Epithelial cell of proximal tubule (primary cell): ENCODE results near the gene CHCHD4. TPM values are rescaled to one million over a fixed set of nuclear protein-coding genes. Genes with fewer than 3 reads are reported as not detected.
"Not testable (repeated sequence)": the region's sequence is repeated elsewhere in the genome, so short reads cannot be mapped to it uniquely, and the experiment has no call there.

ENCODE experiments used
- DNase-seq: peaks from one replicate; pipeline ENCODE4 v3.0.0-alpha.2; 2011; ENCODE audit warnings: low read depth
- H3K4me3 ChIP-seq: 2 replicates; pipeline ENCODE4 v1.5.1; 2011; ENCODE audit warnings: low read depth, mild to moderate bottlenecking, low read length
- total RNA-seq: library from RNA; depleted of rRNA; stranded (reverse); fragments of >200 nt; gene quantifications from 2 replicates; pipeline ENCODE4 v1.2.3, GENCODE V29; 2015
- TF ChIP-seq, protein P1 (sequence below): conservative IDR thresholded peaks from 2 replicates; pipeline ENCODE4 v1.5.1; 2012; ENCODE audit warnings: low read depth, mild to moderate bottlenecking, low read length

CHCHD4 gene
- total RNA-seq, 1 donor from 2014 or later, result 16.5 TPM

DNA sequence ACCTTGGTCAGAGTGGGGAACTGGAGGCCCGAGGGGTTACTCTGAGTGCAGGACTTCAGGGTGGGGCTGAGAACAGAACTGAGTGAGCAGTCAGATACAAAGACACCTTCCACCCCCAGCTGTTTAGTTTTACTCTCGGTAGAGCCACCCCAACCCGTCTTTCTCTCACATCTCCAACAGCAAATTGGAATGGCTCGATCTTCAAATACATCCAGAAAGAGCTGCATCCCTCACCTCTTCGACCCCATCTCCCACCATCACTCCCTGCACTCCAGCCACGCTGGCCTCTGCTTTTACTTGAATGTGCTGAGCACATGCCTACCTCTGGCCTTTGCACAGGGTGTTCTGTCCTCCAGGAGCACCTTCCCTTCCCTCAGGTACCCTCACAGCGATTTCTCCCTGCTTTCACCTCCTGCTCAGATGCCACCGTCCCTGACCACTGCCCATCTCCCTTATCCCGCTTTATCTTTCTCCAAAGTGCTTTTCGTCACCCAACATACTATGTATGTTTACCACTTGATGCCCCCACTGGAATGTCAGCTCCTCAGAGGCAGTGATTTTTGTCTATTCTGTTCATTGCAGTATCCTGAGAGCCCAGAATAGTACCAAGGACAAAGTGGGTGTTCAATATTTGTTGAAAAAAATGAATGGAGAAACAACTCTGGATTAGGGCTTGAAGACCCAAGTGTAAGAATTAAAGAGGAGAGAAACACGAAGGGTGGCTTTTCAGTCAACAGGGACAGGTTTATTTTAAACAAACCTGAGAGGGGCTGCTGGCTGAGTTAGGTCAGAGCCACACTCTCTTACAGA is 4.4 kb downstream of the CHCHD4 start:
- TF ChIP-seq, protein P1, sequence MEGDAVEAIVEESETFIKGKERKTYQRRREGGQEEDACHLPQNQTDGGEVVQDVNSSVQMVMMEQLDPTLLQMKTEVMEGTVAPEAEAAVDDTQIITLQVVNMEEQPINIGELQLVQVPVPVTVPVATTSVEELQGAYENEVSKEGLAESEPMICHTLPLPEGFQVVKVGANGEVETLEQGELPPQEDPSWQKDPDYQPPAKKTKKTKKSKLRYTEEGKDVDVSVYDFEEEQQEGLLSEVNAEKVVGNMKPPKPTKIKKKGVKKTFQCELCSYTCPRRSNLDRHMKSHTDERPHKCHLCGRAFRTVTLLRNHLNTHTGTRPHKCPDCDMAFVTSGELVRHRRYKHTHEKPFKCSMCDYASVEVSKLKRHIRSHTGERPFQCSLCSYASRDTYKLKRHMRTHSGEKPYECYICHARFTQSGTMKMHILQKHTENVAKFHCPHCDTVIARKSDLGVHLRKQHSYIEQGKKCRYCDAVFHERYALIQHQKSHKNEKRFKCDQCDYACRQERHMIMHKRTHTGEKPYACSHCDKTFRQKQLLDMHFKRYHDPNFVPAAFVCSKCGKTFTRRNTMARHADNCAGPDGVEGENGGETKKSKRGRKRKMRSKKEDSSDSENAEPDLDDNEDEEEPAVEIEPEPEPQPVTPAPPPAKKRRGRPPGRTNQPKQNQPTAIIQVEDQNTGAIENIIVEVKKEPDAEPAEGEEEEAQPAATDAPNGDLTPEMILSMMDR, result no peak
- no peak for DNase-seq
- no peak overlapping the region for H3K4me3 ChIP-seq

DNA sequence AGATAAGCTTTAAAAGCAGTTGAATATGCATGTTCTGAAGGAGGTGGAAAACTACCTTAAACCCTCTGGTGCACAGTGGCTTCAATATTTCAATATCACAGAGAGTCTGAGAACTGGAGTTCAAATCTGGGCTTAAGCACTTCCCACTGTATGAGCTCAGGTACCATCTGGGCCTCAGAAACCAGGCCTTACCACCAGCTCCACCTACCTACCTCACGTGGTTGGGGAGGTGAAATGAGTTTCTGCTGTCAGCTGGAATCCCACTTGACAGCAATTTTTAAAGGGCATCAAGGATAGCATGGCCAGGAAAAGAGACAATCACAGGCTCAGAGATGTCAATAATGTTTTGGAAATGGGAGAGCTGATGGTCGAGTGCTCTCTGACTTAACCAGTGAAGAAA is 5.0 kb downstream of the CHCHD4 start:
- no peak overlapping the region for H3K4me3 ChIP-seq
- TF ChIP-seq, protein P1, result no peak
- no peak for DNase-seq

DNA sequence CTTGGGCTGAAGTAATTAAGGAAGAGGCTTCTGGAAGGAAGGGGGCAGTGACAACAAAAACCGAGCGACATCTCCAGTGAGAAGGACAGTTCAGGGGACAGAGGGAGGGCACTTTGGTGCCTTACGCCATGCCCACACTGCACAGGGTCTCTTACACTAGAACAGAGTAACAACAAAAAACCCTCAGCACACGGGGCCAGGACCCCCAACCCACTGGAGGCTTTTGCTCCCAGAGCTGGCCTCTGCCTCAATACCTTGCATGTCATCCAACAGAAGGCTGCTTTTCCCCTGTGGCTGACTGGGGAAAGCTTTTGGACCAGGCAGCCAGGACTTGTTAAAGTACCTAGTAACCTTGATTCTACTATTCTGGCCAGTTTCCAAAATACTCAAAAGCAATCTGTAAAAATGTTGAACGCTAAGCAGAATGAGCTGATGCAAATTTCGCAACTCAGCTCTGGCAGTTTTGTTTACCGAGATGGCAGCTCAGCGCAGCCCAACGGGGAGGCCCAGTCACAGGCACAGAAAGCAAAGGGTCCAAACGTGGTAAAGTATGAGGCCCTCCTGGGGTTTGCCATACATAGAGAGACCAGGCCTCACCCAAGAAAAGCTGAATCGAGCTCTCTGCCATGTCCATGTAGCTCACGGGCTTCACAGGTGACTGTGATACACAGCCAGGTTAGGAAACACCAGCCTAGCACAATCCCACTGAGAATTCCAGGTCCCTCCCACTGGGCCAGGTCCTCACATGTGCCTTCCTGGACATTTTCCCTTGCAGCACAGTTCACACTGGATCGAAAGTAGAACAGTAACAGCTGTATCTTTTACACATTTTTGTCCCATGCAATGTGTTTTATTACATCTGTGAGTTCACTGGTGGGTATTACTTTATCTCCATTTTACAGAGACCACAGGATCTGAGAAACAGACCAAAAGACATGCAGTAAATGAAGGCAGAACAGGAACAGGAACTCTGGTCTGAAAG is 6.0 kb downstream of the CHCHD4 start:
- H3K4me3 ChIP-seq, result no peak overlapping the region
- TF ChIP-seq, protein P1, result no peak
- DNase-seq, result no peak

DNA sequence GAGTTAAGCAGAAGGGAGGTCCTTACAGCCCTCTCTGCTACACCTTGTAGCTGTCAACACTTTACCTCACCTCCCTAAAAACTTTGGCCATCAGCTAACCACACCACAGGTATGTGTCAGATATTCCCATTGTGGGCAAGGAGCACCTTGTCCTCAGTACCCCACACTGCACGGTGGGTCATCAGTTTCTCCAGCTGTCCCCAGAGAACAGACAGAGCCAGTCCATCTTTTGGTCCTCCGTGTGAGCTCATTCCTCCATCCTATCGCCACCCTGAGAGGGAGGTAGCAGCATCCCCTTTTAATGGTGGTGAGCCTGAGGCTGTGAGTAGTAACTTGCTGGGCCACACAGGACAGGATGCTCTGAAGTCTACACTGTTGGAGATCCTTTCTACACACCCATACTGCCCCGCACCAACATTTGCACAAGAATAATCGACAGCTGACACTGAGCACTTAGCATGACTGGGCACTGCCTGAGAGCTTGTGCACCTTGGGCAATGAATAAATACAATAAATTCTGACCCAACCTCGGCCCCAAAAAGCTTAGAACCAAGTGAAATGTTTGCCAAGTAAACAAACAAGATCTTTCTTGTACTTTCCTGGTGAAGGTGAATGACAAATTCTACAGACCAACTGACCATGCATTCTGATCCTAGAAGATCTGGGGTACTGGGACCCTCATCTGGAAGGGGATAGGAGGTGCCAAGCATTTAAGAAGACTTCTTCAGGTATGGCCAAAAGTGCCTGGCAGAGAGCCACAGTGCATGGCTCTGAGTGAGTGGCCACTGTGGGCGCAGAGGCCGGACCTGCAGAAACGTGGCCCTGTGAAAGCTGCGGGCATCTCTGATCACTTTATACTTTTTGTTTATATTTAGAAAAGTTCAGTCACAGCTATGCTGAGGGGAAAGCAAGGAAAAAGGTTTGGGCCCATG is 6.9 kb downstream of the CHCHD4 start:
- no peak overlapping the region for H3K4me3 ChIP-seq
- TF ChIP-seq, protein P1, result no peak
- no peak for DNase-seq

DNA sequence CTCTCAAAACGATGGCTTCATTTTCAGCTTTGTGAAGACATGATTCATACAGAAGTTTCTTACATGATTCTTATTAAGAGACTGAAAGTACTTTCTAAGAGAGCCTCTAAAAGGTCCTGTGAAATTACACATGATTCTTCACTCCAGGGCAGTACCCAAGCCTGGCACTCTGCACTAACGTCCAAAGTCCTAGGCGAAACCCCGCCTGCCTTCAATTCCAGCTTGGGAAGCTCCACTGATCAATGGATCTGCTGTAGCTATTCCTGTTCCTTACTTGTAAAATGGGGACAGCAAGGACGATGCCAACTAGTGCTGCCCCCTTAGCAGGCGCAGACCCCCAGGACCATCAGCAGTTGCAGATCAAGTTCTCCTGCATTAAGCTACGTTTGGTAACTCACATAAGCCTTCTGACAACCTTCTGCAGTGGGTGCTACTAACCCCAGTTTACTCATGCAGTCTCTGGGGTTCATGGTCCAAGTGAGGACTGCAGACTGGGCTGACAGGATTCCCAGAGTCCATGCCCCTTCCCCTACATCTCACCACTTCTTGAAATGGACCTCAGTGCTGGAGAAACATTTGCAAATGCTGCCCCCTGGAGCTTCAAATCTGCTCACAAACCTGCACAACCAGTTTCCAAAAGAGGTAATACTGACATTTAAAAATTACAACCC is 10.6 kb downstream of the CHCHD4 start:
- TF ChIP-seq, protein P1, result peak; percentile 54
- no peak for DNase-seq
- no peak overlapping the region for H3K4me3 ChIP-seq

DNA sequence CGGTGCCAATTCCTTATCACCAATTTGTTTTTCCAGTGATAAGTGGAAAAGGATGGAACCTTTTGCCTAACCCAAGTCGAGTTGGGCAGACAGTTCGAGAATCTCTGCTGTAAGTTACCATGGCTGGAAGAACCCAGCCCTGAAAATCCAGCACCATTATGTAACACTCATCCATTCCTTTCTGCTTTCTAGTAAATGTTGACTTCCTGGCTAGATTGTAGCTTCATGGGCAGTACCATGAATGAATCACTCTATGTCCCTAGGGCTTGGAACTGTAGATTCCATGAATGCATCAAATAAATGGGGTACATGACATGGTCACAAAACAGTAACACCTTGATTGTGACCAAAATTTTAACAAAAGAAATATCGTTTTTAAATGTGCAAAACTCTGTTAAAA is 14.0 kb downstream of the CHCHD4 start:
- DNase-seq, result no peak
- H3K4me3 ChIP-seq, result no peak overlapping the region
- TF ChIP-seq, protein P1, result no peak

DNA sequence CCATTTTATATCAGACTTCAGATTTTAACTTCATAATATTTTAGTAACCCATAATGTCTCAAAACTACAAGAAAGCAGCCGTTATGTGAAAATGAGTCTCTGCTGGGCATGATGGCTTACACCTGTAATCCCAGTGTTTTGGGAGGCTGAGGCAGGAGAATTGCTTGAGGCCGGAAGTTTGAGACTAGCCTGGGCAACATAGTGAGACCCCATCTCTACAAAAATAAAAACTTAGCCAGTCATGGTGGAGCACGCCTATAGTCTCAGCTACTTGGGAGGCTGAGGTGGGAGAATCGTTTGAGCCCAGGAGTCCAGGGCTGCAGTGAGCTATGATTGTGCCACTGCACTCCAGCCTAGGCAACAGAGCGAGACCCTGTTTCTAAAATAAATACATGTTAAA is 14.8 kb downstream of the CHCHD4 start:
- not testable (repeated sequence) for H3K4me3 ChIP-seq, DNase-seq
